HCT116 (cell line): ENCODE measurements around the gene APIP. TPM values are rescaled to one million over a fixed set of nuclear protein-coding genes. Genes with fewer than 3 reads are reported as not detected.

Experiments used
- ATAC-seq: fragments of 200-7000 bp; cut with Tn5 transposase; 2 replicates; pipeline ENCODE4 v1.9.1; 2020; ENCODE audit warnings: mild to moderate bottlenecking, moderate library complexity
- BruUV-seq: library from RNA; stranded (reverse); fragments of 400-500 nt; replicated peaks from 2 replicates; lab custom pipeline; 2021; lab: Mats Ljungman, UMichigan
- CTCF ChIA-PET: fragments of 300-600 bp; sonication (Branson Sonifier 250); formaldehyde crosslinking; loops from one replicate; lab custom pipeline; 2021; ENCODE audit warnings: antibody characterized with exemption; lab: Charles Lee
- POLR2A ChIA-PET: fragments of 300-600, 350-600 bp; sonication (Branson Sonifier 250); formaldehyde crosslinking; loops from one replicate; lab custom pipeline; 2021; ENCODE audit warnings: antibody characterized with exemption; lab: Charles Lee
- RAD21 ChIA-PET, 2 experiments: fragments of 300-600 bp; sonication (Branson Sonifier 250); formaldehyde crosslinking; loops; one replicate each; lab custom pipeline; 2023; ENCODE audit warnings: low total read pairs in 2 of 2; ENCODE audit not compliant: uncharacterized antibody in 2 of 2, unreplicated experiment in 2 of 2, low non-redundant PET in 1 of 2; lab: Charles Lee
- DNase-seq: peaks from one replicate; pipeline ENCODE4 v3.0.0-alpha.2; 2010; ENCODE audit warnings: low read depth, low spot score
- H2AFZ ChIP-seq: fragments of 200-600 bp; shearing (Covaris generic), sonication (generic); 2 replicates; pipeline ENCODE4 v1.6.1; 2017; ENCODE audit warnings: low read depth, mixed run types, mixed read lengths, antibody characterized with exemption, low read length; ENCODE audit not compliant: poor library complexity, severe bottlenecking
- H3K27ac ChIP-seq: 2 replicates; pipeline ENCODE4 v1.5.1; 2012; ENCODE audit warnings: low read depth, low read length
- H3K27me3 ChIP-seq: fragments of 200-600 bp; sonication (generic); 2 replicates; pipeline ENCODE4 v1.6.1; 2016; ENCODE audit warnings: mixed run types, low read length, mixed read lengths; ENCODE audit not compliant: insufficient read depth
- H3K36me3 ChIP-seq, 2 experiments: fragments of 200-500 bp in 1 of 2; fragments of 200-600 bp in 1 of 2; sonication (Bioruptor generic) in 1 of 2; sonication (generic) in 1 of 2; 2 replicates each; pipeline versions ENCODE4 v1.5.1 to v1.6.1; 2014 to 2016; ENCODE audit warnings: low read length in 2 of 2, inconsistent platforms in 1 of 2, mixed read lengths in 1 of 2, mixed run types in 1 of 2; ENCODE audit not compliant: insufficient read depth in 2 of 2, control insufficient read depth in 1 of 2
- H3K4me1 ChIP-seq, 2 experiments: fragments of 200-600 bp in 1 of 2; sonication (generic) in 1 of 2; 2 replicates each; pipeline versions ENCODE4 v1.5.1 to v1.6.1; 2012 to 2017; ENCODE audit warnings: low read length in 2 of 2, inconsistent platforms in 1 of 2, mild to moderate bottlenecking in 1 of 2, mixed read lengths in 1 of 2, mixed run types in 1 of 2, moderate library complexity in 1 of 2; ENCODE audit not compliant: insufficient read depth in 2 of 2, control insufficient read depth in 1 of 2
- H3K4me2 ChIP-seq: fragments of 200-600 bp; sonication (generic); 2 replicates; pipeline ENCODE4 v1.6.1; 2017; ENCODE audit warnings: mixed run types, low read length, mixed read lengths
- H3K4me3 ChIP-seq, 2 experiments: fragments of 200-600 bp in 1 of 2; sonication (generic) in 1 of 2; replicated peaks in 1 of 2; 2 replicates each; pipeline ENCODE4 v1.5.1; 2011 to 2016; ENCODE audit warnings: low read length in 2 of 2, control low read depth in 1 of 2, low read depth in 1 of 2, mild to moderate bottlenecking in 1 of 2, mixed read lengths in 1 of 2, mixed run types in 1 of 2
- H3K79me2 ChIP-seq: fragments of 200-600 bp; sonication (generic); 2 replicates; pipeline ENCODE4 v1.6.1; 2017; ENCODE audit warnings: mild to moderate bottlenecking, mixed run types, low read length, moderate library complexity, mixed read lengths; ENCODE audit not compliant: insufficient read depth
- H3K9ac ChIP-seq: fragments of 200-600 bp; sonication (generic); 2 replicates; pipeline ENCODE4 v1.6.1; 2016; ENCODE audit warnings: low read length, mixed read lengths
- H3K9me2 ChIP-seq: fragments of 200-600 bp; sonication (generic), shearing (Covaris generic); 2 replicates; pipeline ENCODE4 v1.6.1; 2017; ENCODE audit warnings: mixed run types, mild to moderate bottlenecking, moderate library complexity; ENCODE audit not compliant: insufficient read depth
- H3K9me3 ChIP-seq, 2 experiments: fragments of 200-500 bp in 1 of 2; fragments of 200-600 bp in 1 of 2; sonication (Bioruptor generic) in 1 of 2; sonication (generic) in 1 of 2; 2 replicates each; pipeline ENCODE4 v1.6.1; 2014 to 2017; ENCODE audit warnings: low read length in 2 of 2, mixed read lengths in 2 of 2, inconsistent platforms in 1 of 2, low read depth in 1 of 2, mild to moderate bottlenecking in 1 of 2, mixed run types in 1 of 2, moderate library complexity in 1 of 2; ENCODE audit not compliant: control insufficient read depth in 1 of 2, insufficient read depth in 1 of 2
- H4K20me1 ChIP-seq: fragments of 200-600 bp; sonication (generic), shearing (Covaris generic); 2 replicates; pipeline ENCODE4 v1.6.1; 2017; ENCODE audit warnings: mixed run types, mild to moderate bottlenecking, moderate library complexity; ENCODE audit not compliant: insufficient read depth
- CBX3 ChIP-seq: IDR thresholded peaks from 2 replicates; pipeline ENCODE4 v1.6.1; 2012; ENCODE audit warnings: low read depth
- CEBPB ChIP-seq: IDR thresholded peaks from 2 replicates; pipeline ENCODE4 v1.6.1; 2012; ENCODE audit warnings: low read depth
- EGR1 ChIP-seq: IDR thresholded peaks from 2 replicates; pipeline ENCODE4 v1.6.1; 2012; ENCODE audit warnings: low read depth
- ELF1 ChIP-seq: IDR thresholded peaks from 2 replicates; pipeline ENCODE4 v1.6.1; 2012; ENCODE audit warnings: low read depth, borderline replicate concordance
- FOSL1 ChIP-seq: IDR thresholded peaks from 2 replicates; pipeline ENCODE4 v1.6.1; 2012; ENCODE audit warnings: low read depth
- JUND ChIP-seq: IDR thresholded peaks from 2 replicates; pipeline ENCODE4 v1.6.1; 2012
- POLR2A ChIP-seq: IDR thresholded peaks from 2 replicates; pipeline ENCODE4 v1.7.0; 2011; ENCODE audit warnings: borderline replicate concordance; ENCODE audit not compliant: insufficient read depth, insufficient read length; ENCODE audit errors: extremely low read depth
- RAD21 ChIP-seq: IDR thresholded peaks from 2 replicates; pipeline ENCODE4 v1.6.1; 2012; ENCODE audit warnings: low read depth, mild to moderate bottlenecking
- SP1 ChIP-seq: IDR thresholded peaks from 2 replicates; pipeline ENCODE4 v1.6.1; 2012; ENCODE audit warnings: low read depth
- SRF ChIP-seq: IDR thresholded peaks from 2 replicates; pipeline ENCODE4 v1.6.1; 2012; ENCODE audit warnings: low read depth
- YY1 ChIP-seq: IDR thresholded peaks from 2 replicates; pipeline ENCODE4 v1.6.1; 2011; ENCODE audit warnings: low read length, low read depth, moderate library complexity, mild to moderate bottlenecking; ENCODE audit not compliant: insufficient replicate concordance; ENCODE audit errors: extremely low read depth
- ZFX ChIP-seq: fragments of 450-650 bp; IDR thresholded peaks from 2 replicates; pipeline ENCODE4 v1.6.1; 2017
- intact Hi-C: fragments of 100-400 bp; cut with micrococcal nuclease; formaldehyde crosslinking; loops from 2 replicates; pipeline ENCODE4 v1.10.0; 2022
- total RNA-seq: library from RNA; stranded (reverse); gene quantifications from one replicate; pipeline ENCODE4 v1.2.1, GENCODE V29; 2021; ENCODE audit not compliant: unreplicated experiment
- TF ChIP-seq, protein P1 (sequence below): IDR thresholded peaks from 2 replicates; pipeline ENCODE4 v1.6.1; 2011; ENCODE audit warnings: mild to moderate bottlenecking, low read length, moderate library complexity; ENCODE audit not compliant: insufficient replicate concordance; ENCODE audit errors: extremely low read depth
- TF ChIP-seq, protein P2 (sequence below): IDR thresholded peaks from 2 replicates; pipeline ENCODE4 v1.6.1; 2012
- TF ChIP-seq, protein P3 (sequence below): IDR thresholded peaks from 2 replicates; pipeline ENCODE4 v1.6.1; 2012
- TF ChIP-seq, protein P4 (sequence below), 3 experiments: fragments of 200-600 bp in 1 of 3; sonication (generic) in 1 of 3; IDR thresholded peaks in 2 of 3; conservative IDR thresholded peaks in 1 of 3; 2 replicates each; pipeline ENCODE4 v1.5.1; 2012 to 2017; ENCODE audit warnings: low read depth in 2 of 3, low read length in 2 of 3, antibody characterized with exemption in 1 of 3, borderline replicate concordance in 1 of 3, control low read depth in 1 of 3, mild to moderate bottlenecking in 1 of 3, mixed read lengths in 1 of 3, mixed run types in 1 of 3, moderate library complexity in 1 of 3; ENCODE audit not compliant: insufficient read depth in 1 of 3

Gene APIP
- total RNA-seq, 1 experiment from 2014 or later = 41.2 TPM

DNA sequence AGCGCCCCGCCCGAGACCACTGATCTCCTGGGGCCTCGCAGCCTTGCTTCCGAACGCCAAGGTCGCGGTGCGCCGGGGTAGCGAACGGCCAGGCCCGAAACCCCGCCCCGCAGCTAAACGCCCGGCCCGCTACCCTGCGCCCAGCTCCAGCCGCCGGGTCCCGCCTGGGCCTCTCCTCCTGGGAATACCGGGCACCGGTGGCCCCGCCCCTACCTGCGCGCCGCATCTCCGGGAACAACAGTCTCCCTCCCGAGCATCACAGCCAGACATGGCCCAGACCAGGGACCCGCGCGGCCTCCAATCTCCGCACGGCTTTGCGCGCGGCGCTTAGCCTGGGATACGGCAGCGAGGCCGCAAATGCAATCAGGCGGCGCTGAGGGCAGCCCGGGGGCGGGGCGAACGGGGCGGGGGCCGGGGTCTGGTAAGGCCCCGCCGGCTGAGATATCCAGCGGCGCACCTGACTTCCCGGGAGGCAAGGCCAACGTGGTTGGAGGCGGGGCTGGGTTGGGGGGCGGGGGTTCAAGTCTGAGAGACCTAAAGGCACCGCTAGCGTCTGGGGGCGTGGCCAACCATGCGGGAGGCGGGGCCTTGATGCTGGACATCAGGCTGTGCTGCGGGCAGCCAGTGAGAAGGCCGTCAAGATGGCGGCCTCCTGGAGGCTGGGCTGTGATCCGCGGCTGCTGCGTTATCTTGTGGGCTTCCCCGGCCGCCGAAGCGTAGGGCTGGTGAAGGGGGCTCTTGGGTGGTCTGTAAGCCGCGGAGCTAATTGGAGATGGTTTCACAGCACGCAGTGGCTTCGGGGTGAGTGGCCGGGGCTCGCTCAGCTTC, at the start of gene APIP, which contains the start of gene PDHX (continued):
- TF ChIP-seq YY1 = peak; percentile 97
- TF ChIP-seq CBX3 = no peak
- no peak for TF ChIP-seq EGR1

DNA sequence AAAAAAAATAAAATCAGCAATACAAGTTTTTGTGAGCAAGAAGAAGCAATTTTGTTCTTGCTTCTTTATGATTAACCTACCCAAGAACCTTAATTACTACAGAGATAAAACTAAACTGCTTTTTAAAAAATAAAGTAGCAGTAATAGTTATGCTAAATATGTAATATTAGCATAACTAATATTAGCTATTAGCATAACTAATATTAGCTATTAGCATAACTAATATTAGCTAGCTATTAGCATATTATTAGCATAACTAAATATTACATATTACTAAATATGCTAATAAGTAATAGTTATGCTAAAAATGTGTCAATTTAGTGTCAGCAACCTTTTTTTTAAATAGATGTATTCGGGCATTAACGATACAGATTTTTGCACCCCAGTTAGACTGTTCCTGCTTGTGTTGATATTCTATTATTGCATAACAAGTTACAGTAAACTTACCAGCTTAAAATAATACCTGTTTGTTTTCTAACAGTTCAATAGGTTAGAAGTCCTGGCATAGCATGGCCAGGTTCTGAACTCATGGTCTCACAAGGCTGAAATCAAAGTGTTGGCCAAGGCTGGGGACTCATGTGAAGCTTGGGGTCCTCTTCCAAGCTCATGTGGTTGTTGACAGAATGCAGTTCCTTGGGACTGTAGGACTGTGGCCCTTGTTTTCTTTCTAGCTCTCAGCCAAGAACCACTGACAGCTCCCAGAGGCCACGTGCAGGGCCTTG, 48.6 kb upstream of the APIP start:
- Histone ChIP-seq H3K9me2 (no peaks in the 10 kb centered on the region), H3K4me2 (no peak overlapping the region), H2AFZ (no peak overlapping the region), H3K27ac (no peak overlapping the region), H3K9me3 (no peaks in the 10 kb centered on the region), H3K27me3 (no peaks in the 10 kb centered on the region)
- CTCF ChIA-PET = no interaction called here
- TF ChIP-seq YY1 = no peak
- TF ChIP-seq SRF = no peak
- no peak for TF ChIP-seq ELF1
- TF ChIP-seq, protein P1, sequence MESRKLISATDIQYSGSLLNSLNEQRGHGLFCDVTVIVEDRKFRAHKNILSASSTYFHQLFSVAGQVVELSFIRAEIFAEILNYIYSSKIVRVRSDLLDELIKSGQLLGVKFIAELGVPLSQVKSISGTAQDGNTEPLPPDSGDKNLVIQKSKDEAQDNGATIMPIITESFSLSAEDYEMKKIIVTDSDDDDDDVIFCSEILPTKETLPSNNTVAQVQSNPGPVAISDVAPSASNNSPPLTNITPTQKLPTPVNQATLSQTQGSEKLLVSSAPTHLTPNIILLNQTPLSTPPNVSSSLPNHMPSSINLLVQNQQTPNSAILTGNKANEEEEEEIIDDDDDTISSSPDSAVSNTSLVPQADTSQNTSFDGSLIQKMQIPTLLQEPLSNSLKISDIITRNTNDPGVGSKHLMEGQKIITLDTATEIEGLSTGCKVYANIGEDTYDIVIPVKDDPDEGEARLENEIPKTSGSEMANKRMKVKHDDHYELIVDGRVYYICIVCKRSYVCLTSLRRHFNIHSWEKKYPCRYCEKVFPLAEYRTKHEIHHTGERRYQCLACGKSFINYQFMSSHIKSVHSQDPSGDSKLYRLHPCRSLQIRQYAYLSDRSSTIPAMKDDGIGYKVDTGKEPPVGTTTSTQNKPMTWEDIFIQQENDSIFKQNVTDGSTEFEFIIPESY = no peak
- TF ChIP-seq FOSL1 = no peak
- TF ChIP-seq, protein P2, sequence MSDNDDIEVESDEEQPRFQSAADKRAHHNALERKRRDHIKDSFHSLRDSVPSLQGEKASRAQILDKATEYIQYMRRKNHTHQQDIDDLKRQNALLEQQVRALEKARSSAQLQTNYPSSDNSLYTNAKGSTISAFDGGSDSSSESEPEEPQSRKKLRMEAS = no peak
- no peak for TF ChIP-seq SP1
- TF ChIP-seq EGR1 = no peak
- TF ChIP-seq, protein P3, sequence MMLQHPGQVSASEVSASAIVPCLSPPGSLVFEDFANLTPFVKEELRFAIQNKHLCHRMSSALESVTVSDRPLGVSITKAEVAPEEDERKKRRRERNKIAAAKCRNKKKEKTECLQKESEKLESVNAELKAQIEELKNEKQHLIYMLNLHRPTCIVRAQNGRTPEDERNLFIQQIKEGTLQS = no peak
- TF ChIP-seq POLR2A = no peak
- no peak for TF ChIP-seq JUND
- TF ChIP-seq CEBPB = no peak
- TF ChIP-seq RAD21 = no peak
- TF ChIP-seq, protein P4, sequence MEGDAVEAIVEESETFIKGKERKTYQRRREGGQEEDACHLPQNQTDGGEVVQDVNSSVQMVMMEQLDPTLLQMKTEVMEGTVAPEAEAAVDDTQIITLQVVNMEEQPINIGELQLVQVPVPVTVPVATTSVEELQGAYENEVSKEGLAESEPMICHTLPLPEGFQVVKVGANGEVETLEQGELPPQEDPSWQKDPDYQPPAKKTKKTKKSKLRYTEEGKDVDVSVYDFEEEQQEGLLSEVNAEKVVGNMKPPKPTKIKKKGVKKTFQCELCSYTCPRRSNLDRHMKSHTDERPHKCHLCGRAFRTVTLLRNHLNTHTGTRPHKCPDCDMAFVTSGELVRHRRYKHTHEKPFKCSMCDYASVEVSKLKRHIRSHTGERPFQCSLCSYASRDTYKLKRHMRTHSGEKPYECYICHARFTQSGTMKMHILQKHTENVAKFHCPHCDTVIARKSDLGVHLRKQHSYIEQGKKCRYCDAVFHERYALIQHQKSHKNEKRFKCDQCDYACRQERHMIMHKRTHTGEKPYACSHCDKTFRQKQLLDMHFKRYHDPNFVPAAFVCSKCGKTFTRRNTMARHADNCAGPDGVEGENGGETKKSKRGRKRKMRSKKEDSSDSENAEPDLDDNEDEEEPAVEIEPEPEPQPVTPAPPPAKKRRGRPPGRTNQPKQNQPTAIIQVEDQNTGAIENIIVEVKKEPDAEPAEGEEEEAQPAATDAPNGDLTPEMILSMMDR (IDR thresholded peaks at IDR 0.05 in 2 of 3, conservative IDR thresholded peaks at IDR 0.05 in 1 of 3; ENCODE audit: borderline replicate concordance in 1 of 3, insufficient read depth in 1 of 3, low read depth in 2 of 3, low read length in 2 of 3) = no peak
- TF ChIP-seq ZFX = no peak
- no peak for TF ChIP-seq CBX3
- TF ChIP-seq, all 23 proteins: peak for 0
- Histone ChIP-seq H3K36me3 (no peaks in the 10 kb centered on the region), H3K79me2 (no peaks in the 10 kb centered on the region), H4K20me1 (no peaks in the 10 kb centered on the region), H3K4me3 (no peak overlapping the region), H3K9ac (no peak overlapping the region), H3K4me1 (no peaks in the 10 kb centered on the region)
- intact Hi-C loops = no loop called here
- ChIA-PET POLR2A (no interaction called here), RAD21 (no interaction called here)
- ATAC-seq (no peak), DNase-seq (no peak)
- BruUV-seq = no TSS peak
